ENCODE results near the gene WWOX.

Gene WWOX

DNA sequence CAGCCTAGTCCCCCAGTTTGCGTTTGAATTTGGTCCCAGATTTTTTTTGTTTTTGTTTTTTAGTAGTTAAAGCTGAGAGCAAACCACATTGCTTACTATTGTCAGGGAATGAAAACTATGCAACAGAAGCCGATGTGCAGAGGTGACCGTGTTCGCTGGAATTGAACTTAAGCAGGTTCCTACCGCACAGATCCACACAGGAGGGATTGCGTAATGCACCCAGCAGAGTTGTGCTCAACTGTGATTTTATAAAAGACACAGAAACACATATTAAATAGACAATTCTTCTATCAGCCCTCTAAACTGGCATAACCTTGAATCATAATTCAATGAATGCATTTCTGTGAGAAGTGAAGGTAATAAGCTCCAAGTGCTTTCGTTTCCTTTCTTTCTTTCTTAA is 443.0 kb downstream of the WWOX start:
- no peak for DNase-seq (ENCODE audit: low spot score)
- Histone ChIP-seq H3K27ac (no peak overlapping the region), H3K4me3 (no peak overlapping the region)
- TF ChIP-seq, protein P1, sequence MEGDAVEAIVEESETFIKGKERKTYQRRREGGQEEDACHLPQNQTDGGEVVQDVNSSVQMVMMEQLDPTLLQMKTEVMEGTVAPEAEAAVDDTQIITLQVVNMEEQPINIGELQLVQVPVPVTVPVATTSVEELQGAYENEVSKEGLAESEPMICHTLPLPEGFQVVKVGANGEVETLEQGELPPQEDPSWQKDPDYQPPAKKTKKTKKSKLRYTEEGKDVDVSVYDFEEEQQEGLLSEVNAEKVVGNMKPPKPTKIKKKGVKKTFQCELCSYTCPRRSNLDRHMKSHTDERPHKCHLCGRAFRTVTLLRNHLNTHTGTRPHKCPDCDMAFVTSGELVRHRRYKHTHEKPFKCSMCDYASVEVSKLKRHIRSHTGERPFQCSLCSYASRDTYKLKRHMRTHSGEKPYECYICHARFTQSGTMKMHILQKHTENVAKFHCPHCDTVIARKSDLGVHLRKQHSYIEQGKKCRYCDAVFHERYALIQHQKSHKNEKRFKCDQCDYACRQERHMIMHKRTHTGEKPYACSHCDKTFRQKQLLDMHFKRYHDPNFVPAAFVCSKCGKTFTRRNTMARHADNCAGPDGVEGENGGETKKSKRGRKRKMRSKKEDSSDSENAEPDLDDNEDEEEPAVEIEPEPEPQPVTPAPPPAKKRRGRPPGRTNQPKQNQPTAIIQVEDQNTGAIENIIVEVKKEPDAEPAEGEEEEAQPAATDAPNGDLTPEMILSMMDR (IDR thresholded peaks at IDR 0.05) = no peak

DNA sequence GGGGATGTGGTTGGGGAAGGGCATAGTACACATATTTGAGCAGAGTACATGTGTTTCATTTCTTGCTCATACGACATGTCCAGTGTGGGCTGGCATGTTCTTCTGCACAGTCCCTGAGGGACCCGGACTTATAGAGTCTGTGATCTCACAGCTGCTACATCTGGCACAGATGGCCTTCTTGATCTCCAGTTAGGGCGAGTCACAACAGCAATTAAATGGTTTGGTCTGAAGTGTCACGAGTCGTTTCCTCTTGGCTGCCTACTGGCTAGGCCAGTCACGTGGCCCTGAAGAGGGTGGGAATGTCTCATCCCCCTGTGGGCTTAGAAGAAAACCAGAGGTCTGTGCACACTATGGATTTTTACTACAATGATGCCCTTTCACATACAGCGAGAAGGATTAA is 443.6 kb downstream of the WWOX start:
- TF ChIP-seq, protein P1 (IDR thresholded peaks at IDR 0.05) = no peak

DNA sequence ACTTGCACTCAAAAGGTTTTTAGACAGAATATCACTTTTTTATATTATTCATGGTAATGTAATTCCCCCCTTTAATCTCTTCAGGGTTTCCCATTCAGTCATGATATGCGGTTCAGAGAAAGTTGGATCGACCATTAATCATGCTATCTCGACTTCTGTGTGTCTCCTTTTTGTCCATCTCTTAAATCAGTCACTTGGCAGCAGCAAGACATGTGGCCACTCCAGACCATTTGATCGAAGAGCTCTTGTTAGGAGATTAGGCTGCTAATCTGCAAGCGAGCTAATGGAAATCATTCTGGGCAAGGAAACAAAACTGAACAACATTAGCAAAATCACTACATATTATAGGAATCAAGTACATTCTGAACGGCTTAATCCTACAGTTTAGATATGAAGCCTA is 449.9 kb downstream of the WWOX start:
- no peak for DNase-seq (ENCODE audit: low spot score)
- TF ChIP-seq, protein P1 (IDR thresholded peaks at IDR 0.05) = no peak
- no peak overlapping the region for H3K4me3 ChIP-seq
- H3K27ac ChIP-seq = no peak overlapping the region

More for the DNA sequence above, 443.6 kb downstream of the WWOX start:
- Histone ChIP-seq H3K27ac (no peak overlapping the region), H3K4me3 (no peak overlapping the region)
- DNase-seq (ENCODE audit: low spot score) = no peak

DNA sequence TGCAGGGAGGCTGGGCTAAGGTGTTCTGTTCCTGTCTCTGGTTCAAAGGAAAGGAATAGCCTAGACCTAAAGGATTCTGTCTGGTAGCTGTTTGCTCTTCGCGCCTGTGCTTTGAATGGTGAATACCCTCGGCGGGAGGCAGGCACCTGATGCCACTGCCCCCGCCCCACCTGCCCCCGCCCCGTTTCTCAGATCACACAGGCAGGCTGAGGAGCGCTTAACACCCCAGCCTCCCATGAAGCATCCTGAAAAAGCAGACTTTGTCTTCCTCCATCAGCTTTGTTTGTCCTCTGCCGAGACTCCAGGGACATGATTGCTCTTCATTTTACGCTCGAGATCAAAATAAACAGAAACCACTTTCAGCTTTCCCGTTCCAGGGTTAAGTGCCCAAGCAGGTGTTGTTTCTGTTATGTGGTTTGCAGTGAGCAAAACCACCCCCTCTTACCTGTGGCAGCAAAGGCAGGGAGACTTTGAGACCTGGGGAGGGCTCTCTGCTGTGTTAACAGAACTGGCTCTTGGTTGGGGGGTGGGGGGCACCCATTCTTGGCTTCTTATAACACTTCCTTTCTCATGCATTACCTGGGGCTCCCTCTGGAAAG is 452.1 kb downstream of the WWOX start:
- no peak for DNase-seq (ENCODE audit: low spot score)
- Histone ChIP-seq H3K27ac (no peak overlapping the region), H3K4me3 (no peak overlapping the region)
- TF ChIP-seq, protein P1 (IDR thresholded peaks at IDR 0.05) = no peak

DNA sequence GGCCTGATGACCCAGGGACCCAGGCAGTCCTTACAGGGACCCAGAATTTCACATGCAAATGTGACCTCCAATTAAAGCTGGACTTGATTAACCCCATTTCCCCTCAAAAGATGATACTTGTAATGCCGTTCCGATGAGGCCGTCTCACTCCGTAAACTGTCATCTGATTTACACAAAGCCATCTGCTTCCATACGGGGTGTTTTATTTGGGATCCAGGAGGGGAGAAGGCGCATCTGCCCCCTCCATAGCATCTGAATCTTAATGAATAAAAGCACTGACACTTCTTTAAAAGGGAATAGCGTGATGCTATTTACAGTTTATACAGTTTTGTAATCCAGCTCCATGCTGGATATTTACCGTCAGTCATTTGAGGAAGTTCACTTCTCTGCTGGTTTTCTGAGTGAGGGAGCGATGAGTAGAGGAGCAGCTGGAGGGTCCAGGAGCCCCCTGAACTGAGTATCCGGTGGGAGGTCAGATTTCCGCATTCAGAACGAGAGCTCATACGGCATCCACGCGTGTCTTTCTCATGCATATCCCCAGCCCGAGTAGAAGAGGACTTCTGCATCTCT is 452.7 kb downstream of the WWOX start:
- DNase-seq (ENCODE audit: low spot score) = no peak
- Histone ChIP-seq H3K27ac (no peak overlapping the region), H3K4me3 (no peak overlapping the region)
- TF ChIP-seq, protein P1 (IDR thresholded peaks at IDR 0.05) = no peak

DNA sequence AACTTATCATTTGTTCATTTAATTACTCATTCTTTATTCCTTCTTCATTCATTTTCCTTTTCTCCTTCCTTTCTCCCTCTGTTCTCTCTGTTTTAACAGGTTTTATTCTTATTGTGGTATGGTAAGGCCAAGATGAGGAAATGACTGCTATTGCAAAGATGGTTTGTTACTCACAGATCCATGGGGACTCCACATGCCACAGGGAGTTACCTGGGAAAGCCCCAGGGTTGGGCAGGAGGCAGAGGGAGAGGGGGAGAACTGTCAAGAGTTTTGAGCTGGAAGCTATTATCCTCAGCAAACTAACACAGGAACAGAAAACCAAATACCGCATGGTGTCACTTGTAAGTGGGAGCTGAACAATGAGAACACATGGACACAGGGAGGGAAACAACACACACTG is 453.3 kb downstream of the WWOX start:
- Histone ChIP-seq H3K27ac (no peak overlapping the region), H3K4me3 (no peak overlapping the region)
- TF ChIP-seq, protein P1 (IDR thresholded peaks at IDR 0.05) = no peak
- no peak for DNase-seq (ENCODE audit: low spot score)

All from coronary artery (tissue), 2 donors.